GM19099 (cell line): Measurements from ENCODE around the gene SLC9A6.

ENCODE experiments used
- POLR2A ChIP-seq: IDR thresholded peaks from 3 replicates; pipeline ENCODE4 v1.6.1; 2011; ENCODE audit warnings: low read depth; ENCODE audit not compliant: insufficient read length; ENCODE audit errors: extremely low read depth

The SLC9A6 gene

GRCh38 chrX:136067966-136068365 lies 82.7 kb downstream of the SLC9A6 start:
- TF ChIP-seq POLR2A = no peak

- no peak for TF ChIP-seq POLR2A
Measured at GRCh38 chrX:136076942-136077341, 91.7 kb downstream of the SLC9A6 start.

- TF ChIP-seq POLR2A = no peak
Measured at GRCh38 chrX:136080766-136081165, 95.5 kb downstream of the SLC9A6 start.

GRCh38 chrX:136086521-136086920 lies 101.3 kb downstream of the SLC9A6 start:
- no peak for TF ChIP-seq POLR2A

DNA sequence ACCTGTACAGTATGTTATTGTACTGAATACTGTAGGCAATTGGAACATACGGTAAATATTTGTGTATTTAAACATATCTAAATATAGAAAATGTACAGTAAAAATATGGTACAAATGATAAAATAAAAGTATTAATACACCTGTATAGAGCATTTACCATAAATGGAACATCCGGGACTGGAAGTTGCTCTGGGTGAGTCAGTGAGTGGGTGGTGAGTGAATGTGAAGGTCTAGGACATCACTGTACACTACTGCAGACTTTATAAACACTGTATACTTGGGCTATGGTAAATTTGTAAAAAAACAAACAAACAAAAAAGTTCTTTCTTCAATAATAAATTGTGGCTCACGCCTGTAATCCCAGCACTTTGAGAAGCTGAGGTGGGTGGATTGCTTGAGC lies 109.7 kb downstream of the SLC9A6 start:
- TF ChIP-seq POLR2A = no peak
